LHCN-M2 (cell line): ENCODE data around the gene CERKL. TPM values are rescaled to one million over a fixed set of nuclear protein-coding genes. Genes with fewer than 3 reads are reported as not detected.
A peak's percentile ranks its signal among the peaks of the same experiment; 100 is the strongest.

Experiments
- DNase-seq: peaks from one replicate; pipeline ENCODE4 v3.0.0-alpha.2; 2012; ENCODE audit warnings: low read depth
- total RNA-seq: library from RNA; depleted of rRNA; stranded (reverse); fragments of >200 nt; gene quantifications from 2 replicates; pipeline ENCODE4 v1.2.3, GENCODE V29; 2014

Gene CERKL
- total RNA-seq, 1 experiment from 2014 or later: 0.17 TPM

- DNase-seq: peak; percentile 34
Measured at GRCh38 chr2:181627545-181627944, 29.4 kb downstream of the CERKL start.

- DNase-seq: peak; percentile 4
Measured at GRCh38 chr2:181626671-181627070, 30.2 kb downstream of the CERKL start.

GRCh38 chr2:181623159-181623558 is 33.7 kb downstream of the CERKL start:
- DNase-seq: no peak

GRCh38 chr2:181621779-181622490 is 35.0 kb downstream of the CERKL start:
- no peak for DNase-seq

- DNase-seq: no peak
Measured at GRCh38 chr2:181619516-181619915, 37.4 kb downstream of the CERKL start.

GRCh38 chr2:181616715-181617114 is 40.2 kb downstream of the CERKL start:
- no peak for DNase-seq

- no peak for DNase-seq
Measured at GRCh38 chr2:181614874-181615638, 41.8 kb downstream of the CERKL start.

GRCh38 chr2:181613241-181613640 is 43.7 kb downstream of the CERKL start:
- DNase-seq: no peak

- DNase-seq: no peak
Measured at GRCh38 chr2:181607629-181608590, 49.0 kb downstream of the CERKL start.

- DNase-seq: no peak
Measured at GRCh38 chr2:181605889-181606837, 50.7 kb downstream of the CERKL start.

GRCh38 chr2:181602017-181602416 is 54.9 kb downstream of the CERKL start:
- no peak for DNase-seq

GRCh38 chr2:181596556-181596955 is 60.3 kb downstream of the CERKL start:
- DNase-seq: no peak

GRCh38 chr2:181594322-181594721 is 62.6 kb downstream of the CERKL start:
- DNase-seq: no peak

- DNase-seq: no peak
Measured at GRCh38 chr2:181589779-181590178, 67.1 kb downstream of the CERKL start.

- DNase-seq: no peak
Measured at GRCh38 chr2:181588546-181588945, 68.4 kb downstream of the CERKL start.

- peak; percentile 9 for DNase-seq
Measured at GRCh38 chr2:181586569-181587081, 70.3 kb downstream of the CERKL start.

GRCh38 chr2:181585732-181586131 is 71.2 kb downstream of the CERKL start:
- DNase-seq: no peak

- DNase-seq: no peak
Measured at GRCh38 chr2:181581534-181581933, 75.4 kb downstream of the CERKL start.

- no peak for DNase-seq
Measured at GRCh38 chr2:181578829-181579228, 78.1 kb downstream of the CERKL start.

GRCh38 chr2:181576431-181576830 is 80.5 kb downstream of the CERKL start:
- no peak for DNase-seq

- DNase-seq: no peak
Measured at GRCh38 chr2:181575650-181576025, 81.3 kb downstream of the CERKL start.
